Activated naive CD4-positive, alpha-beta T cell treated with anti-CD3 and anti-CD28 coated beads, Interleukin-2, amount 50 U/mL, for 16 hours (primary cell): ENCODE data around the gene FNDC4.
"Not testable (repeated sequence)": the region's sequence is repeated elsewhere in the genome, so short reads cannot be mapped to it uniquely, and the experiment has no call there.

Source experiments
- DNase-seq: peaks from one replicate; pipeline ENCODE4 v3.0.0-alpha.2; 2020

Gene FNDC4

GRCh38 chr2:27494944-27495554, at the start of gene FNDC4:
TSS of gene FNDC4 (minus strand) at chr2:27495200. CDS start at chr2:27494679, 521 bp downstream.
- DNase-seq = peak; percentile 21

GRCh38 chr2:27544143-27544821, 49.3 kb upstream of the FNDC4 start:
- DNase-seq = no peak

- not testable (repeated sequence) for DNase-seq
Measured at GRCh38 chr2:27539649-27540048, 44.6 kb upstream of the FNDC4 start.

GRCh38 chr2:27538839-27539450, 43.9 kb upstream of the FNDC4 start:
- DNase-seq = not testable (repeated sequence)

- no peak for DNase-seq
Measured at GRCh38 chr2:27537287-27537686, 42.3 kb upstream of the FNDC4 start.

GRCh38 chr2:27531983-27532382, 37.0 kb upstream of the FNDC4 start:
- DNase-seq = no peak

- DNase-seq = no peak
Measured at GRCh38 chr2:27527182-27527581, 32.2 kb upstream of the FNDC4 start.

GRCh38 chr2:27522400-27522945, 27.5 kb upstream of the FNDC4 start:
- no peak for DNase-seq

GRCh38 chr2:27520316-27520715, 25.3 kb upstream of the FNDC4 start:
- DNase-seq = no peak

- DNase-seq = no peak
Measured at GRCh38 chr2:27518782-27519113, 23.7 kb upstream of the FNDC4 start.

GRCh38 chr2:27518113-27518781, 23.2 kb upstream of the FNDC4 start:
- DNase-seq = no peak

GRCh38 chr2:27509326-27509725, 14.3 kb upstream of the FNDC4 start:
- DNase-seq = no peak

- no peak for DNase-seq
Measured at GRCh38 chr2:27507293-27507692, 12.3 kb upstream of the FNDC4 start.

GRCh38 chr2:27506587-27506986, 11.6 kb upstream of the FNDC4 start:
- DNase-seq = no peak

GRCh38 chr2:27502142-27502541, 7.1 kb upstream of the FNDC4 start:
- no peak for DNase-seq

GRCh38 chr2:27501042-27501441, 6.0 kb upstream of the FNDC4 start:
- no peak for DNase-seq

- DNase-seq = no peak
Measured at GRCh38 chr2:27498975-27499374, 4.0 kb upstream of the FNDC4 start.

- no peak for DNase-seq
Measured at GRCh38 chr2:27497288-27497627, 2.3 kb upstream of the FNDC4 start.

- DNase-seq = no peak
Measured at GRCh38 chr2:27496357-27497287, 1.6 kb upstream of the FNDC4 start, which contains the start of gene GCKR. TSS of gene GCKR (plus strand) at chr2:27496839. CDS start at chr2:27496905, 66 bp downstream.

- DNase-seq = no peak
Measured at GRCh38 chr2:27495840-27496356, 898 bp upstream of the FNDC4 start.

GRCh38 chr2:27494284-27494943, 586 bp downstream of the FNDC4 start:
- no peak for DNase-seq

- no peak for DNase-seq
Measured at GRCh38 chr2:27493948-27494283, 1.1 kb downstream of the FNDC4 start.
